ENCODE results near the gene SYT7. TPM values are rescaled to one million over a fixed set of nuclear protein-coding genes. Genes with fewer than 3 reads are reported as not detected.

The SYT7 gene
- total RNA-seq, 1 donor from 2014 or later: 4.8 TPM

DNA sequence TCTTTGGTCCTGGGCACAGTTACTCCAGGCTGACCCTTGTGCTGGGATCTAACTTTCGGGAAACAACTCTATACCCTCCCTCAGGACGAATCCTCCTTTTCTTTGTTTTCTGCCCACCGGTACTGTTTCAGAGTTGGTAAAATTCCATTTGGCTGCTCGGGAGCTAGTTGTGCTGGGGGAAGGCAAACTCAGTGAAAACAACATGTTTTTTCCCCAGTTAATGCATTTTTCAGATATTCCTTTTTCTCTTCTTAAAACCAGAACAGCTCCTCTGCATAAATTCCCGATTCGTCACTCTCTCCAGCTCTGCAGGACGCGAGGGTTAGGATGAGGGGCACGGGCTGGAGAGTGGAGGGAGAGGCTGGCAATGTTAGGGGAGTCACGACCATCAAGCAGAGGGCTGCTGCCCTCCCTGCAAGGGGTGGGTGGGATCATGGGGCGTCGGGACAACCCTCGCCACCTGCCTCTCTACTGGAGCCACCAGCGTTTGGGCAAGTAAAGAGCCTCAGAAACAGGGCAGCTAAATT lies 41.0 kb downstream of the SYT7 start:
- intact Hi-C loops (cut with DNase I): no loop called here
- no peaks in the 10 kb centered on the region for H3K36me3 ChIP-seq
- no peaks in the 10 kb centered on the region for H3K4me1 ChIP-seq
- H3K27ac ChIP-seq: no peak overlapping the region
- ATAC-seq: no peak
- no peak for TF ChIP-seq CTCF (IDR thresholded peaks at IDR 0.05)
- no peak for DNase-seq
- H3K9me3 ChIP-seq: no peaks in the 10 kb centered on the region
- H3K27me3 ChIP-seq: no peaks in the 10 kb centered on the region
- no peak overlapping the region for H3K4me3 ChIP-seq

DNA sequence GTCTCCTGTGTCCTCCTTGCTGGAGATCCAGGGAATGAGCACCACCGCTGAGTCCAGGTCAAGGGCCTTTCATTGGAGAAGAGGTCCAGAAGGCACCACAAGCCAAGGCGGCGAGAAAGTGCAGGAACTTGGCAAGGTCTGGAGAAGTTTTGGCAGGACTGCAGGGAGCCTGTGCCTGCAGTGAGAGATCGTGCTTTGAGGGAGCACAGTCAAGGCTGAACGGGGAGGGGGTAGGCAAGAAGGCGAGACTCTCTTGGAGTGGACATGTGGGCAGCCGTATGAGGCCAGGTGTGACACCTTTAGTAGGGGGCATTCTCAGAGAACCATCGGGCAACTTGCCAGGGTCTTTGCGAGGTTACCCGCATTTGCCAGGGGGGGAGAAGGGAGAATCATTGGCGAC lies 41.9 kb downstream of the SYT7 start:
- DNase-seq: no peak
- Histone ChIP-seq H3K4me3 (no peak overlapping the region), H3K4me1 (no peaks in the 10 kb centered on the region), H3K9me3 (no peaks in the 10 kb centered on the region), H3K36me3 (no peaks in the 10 kb centered on the region), H3K27me3 (no peaks in the 10 kb centered on the region), H3K27ac (no peak overlapping the region)
- no peak for ATAC-seq
- TF ChIP-seq CTCF (IDR thresholded peaks at IDR 0.05): no peak
- intact Hi-C loops (cut with DNase I): no loop called here

- no peaks in the 10 kb centered on the region for H3K27me3 ChIP-seq
- H3K4me3 ChIP-seq: no peak overlapping the region
- no peak overlapping the region for H3K27ac ChIP-seq
- no peak for DNase-seq
- TF ChIP-seq CTCF (IDR thresholded peaks at IDR 0.05): no peak
- ATAC-seq: no peak
- H3K4me1 ChIP-seq: no peaks in the 10 kb centered on the region
- intact Hi-C loops (cut with DNase I): no loop called here
- H3K9me3 ChIP-seq: no peaks in the 10 kb centered on the region
- H3K36me3 ChIP-seq: no peaks in the 10 kb centered on the region
Observed at GRCh38 chr11:61538636-61538961, 42.3 kb downstream of the SYT7 start.

DNA sequence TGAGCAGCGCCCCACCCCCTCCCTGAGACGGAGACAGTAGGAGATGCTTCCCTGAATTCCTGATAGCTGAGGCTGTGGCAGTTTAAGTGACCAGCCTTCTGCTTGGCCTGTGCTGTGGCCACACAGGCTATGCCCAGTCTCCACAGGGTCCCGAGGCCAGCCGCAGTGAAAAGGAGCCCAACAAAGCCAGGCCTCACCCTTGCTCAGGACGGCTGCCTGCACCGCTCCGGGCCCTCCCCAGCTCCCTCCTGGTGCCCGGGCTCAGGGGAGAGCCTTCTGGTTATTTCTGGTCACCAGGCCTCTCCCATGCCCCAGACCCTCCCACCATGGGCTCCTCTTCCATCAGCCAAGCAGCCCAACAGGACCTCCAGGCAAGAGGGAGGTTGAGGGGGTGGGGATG lies 43.5 kb downstream of the SYT7 start:
- Histone ChIP-seq H3K9me3 (no peaks in the 10 kb centered on the region), H3K36me3 (no peaks in the 10 kb centered on the region), H3K4me1 (no peaks in the 10 kb centered on the region), H3K27ac (no peak overlapping the region), H3K27me3 (no peaks in the 10 kb centered on the region), H3K4me3 (no peak overlapping the region)
- no peak for DNase-seq
- no peak for ATAC-seq
- no peak for TF ChIP-seq CTCF (IDR thresholded peaks at IDR 0.05)
- intact Hi-C loops (cut with DNase I): no loop called here

GRCh38 chr11:61536676-61537270 lies 44.1 kb downstream of the SYT7 start:
- no peak overlapping the region for H3K4me3 ChIP-seq
- no peaks in the 10 kb centered on the region for H3K36me3 ChIP-seq
- H3K4me1 ChIP-seq: no peaks in the 10 kb centered on the region
- no peak overlapping the region for H3K27ac ChIP-seq
- intact Hi-C loops (cut with DNase I): no loop called here
- H3K9me3 ChIP-seq: no peaks in the 10 kb centered on the region
- ATAC-seq: no peak
- H3K27me3 ChIP-seq: no peaks in the 10 kb centered on the region
- DNase-seq: no peak
- no peak for TF ChIP-seq CTCF (IDR thresholded peaks at IDR 0.05)
